Breast epithelium (tissue), 4 donors: ENCODE data around the gene KRT33A. TPM values are rescaled to one million over a fixed set of nuclear protein-coding genes. Genes with fewer than 3 reads are reported as not detected.

Experiments used
- DNase-seq, 2 donors: peaks; one replicate each; pipeline ENCODE4 v3.0.0-alpha.2; 2019; ENCODE audit warnings: low spot score in 2 of 2
- H3K27ac ChIP-seq, 2 donors: fragments of 200-600 bp; sonication (generic) in 1 of 2; one replicate each; pipeline ENCODE4 v1.5.1; 2016 to 2019; ENCODE audit warnings: mild to moderate bottlenecking in 1 of 2
- H3K27me3 ChIP-seq, 2 donors: fragments of 200-600 bp; sonication (generic) in 1 of 2; one replicate each; pipeline versions ENCODE4 v1.5.1 to v1.6.0; 2017 to 2019; ENCODE audit warnings: control low read depth in 1 of 2, mild to moderate bottlenecking in 1 of 2
- H3K36me3 ChIP-seq: fragments of 200-600 bp; one replicate; pipeline ENCODE4 v1.5.1; 2019
- H3K4me1 ChIP-seq, 2 donors: fragments of 200-600 bp; sonication (generic); one replicate each; pipeline ENCODE4 v1.5.1; 2016 to 2019; ENCODE audit warnings: control low read depth in 1 of 2
- H3K4me3 ChIP-seq, 3 donors: fragments of 200-600 bp; sonication (generic); 1 replicate in 2 of 3; 2 replicates in 1 of 3; pipeline ENCODE4 v1.5.1; 2016 to 2019; ENCODE audit warnings: mild to moderate bottlenecking in 3 of 3, moderate library complexity in 2 of 3
- H3K9me3 ChIP-seq, 2 donors: fragments of 200-600 bp; sonication (generic) in 1 of 2; one replicate each; pipeline ENCODE4 v1.5.1; 2016 to 2019; ENCODE audit warnings: control low read depth in 1 of 2
- CTCF ChIP-seq, 3 donors: fragments of 450-650 bp; IDR thresholded peaks; one replicate each; pipeline ENCODE4 v1.5.1; 2016 to 2017; ENCODE audit warnings: antibody characterized with exemption in 3 of 3, mild to moderate bottlenecking in 3 of 3, moderate library complexity in 3 of 3
- POLR2A ChIP-seq: fragments of 450-650 bp; IDR thresholded peaks from one replicate; pipeline ENCODE4 v1.6.1; 2016; ENCODE audit warnings: antibody characterized with exemption, mild to moderate bottlenecking, moderate library complexity
- POLR2AphosphoS5 ChIP-seq, 3 donors: sonication (generic); formaldehyde crosslinking; IDR thresholded peaks; one replicate each; pipeline ENCODE4 v1.6.1; 2017; ENCODE audit warnings: antibody characterized with exemption in 3 of 3
- intact Hi-C: fragments of 100-400 bp; cut with DNase I; formaldehyde crosslinking; loops from one replicate; pipeline ENCODE4 v1.15.1; 2023; ENCODE audit warnings: low total_unique reads
- total RNA-seq, 3 donors: library from RNA; depleted of rRNA; stranded (reverse); fragments of >200 nt; gene quantifications; one replicate each; pipeline ENCODE4 v1.1.0, GENCODE V29; 2016

Gene KRT33A
- total RNA-seq, 3 donors from 2014 or later, result not detected

- no peaks in the 10 kb centered on the region for H3K4me1 ChIP-seq
- no peaks in the 10 kb centered on the region for H3K36me3 ChIP-seq
- H3K4me3 ChIP-seq, result no peak overlapping the region
- no peaks in the 10 kb centered on the region for H3K9me3 ChIP-seq
- H3K27ac ChIP-seq, result peak overlapping the region in 1 of 2 donors; percentile 85
- TF ChIP-seq CTCF (IDR thresholded peaks at IDR 0.05) (no peak), POLR2A (no peak), POLR2AphosphoS5 (IDR thresholded peaks at IDR 0.05) (no peak)
- no peaks in the 10 kb centered on the region for H3K27me3 ChIP-seq
- intact Hi-C loops, result no loop called here
- no peak for DNase-seq
Observed at GRCh38 chr17:41307647-41308046, 43.0 kb downstream of the KRT33A start.

GRCh38 chr17:41304091-41304490 is 46.5 kb downstream of the KRT33A start:
- Histone ChIP-seq H3K4me1 (no peaks in the 10 kb centered on the region), H3K27me3 (no peaks in the 10 kb centered on the region), H3K36me3 (no peaks in the 10 kb centered on the region), H3K9me3 (no peaks in the 10 kb centered on the region), H3K27ac (no peak overlapping the region), H3K4me3 (no peak overlapping the region)
- DNase-seq, result no peak
- no peak for TF ChIP-seq POLR2AphosphoS5 (IDR thresholded peaks at IDR 0.05)
- TF ChIP-seq POLR2A, result no peak
- TF ChIP-seq CTCF (IDR thresholded peaks at IDR 0.05), result no peak
- intact Hi-C loops, result no loop called here

GRCh38 chr17:41302981-41303380 is 47.6 kb downstream of the KRT33A start:
- no peaks in the 10 kb centered on the region for H3K9me3 ChIP-seq
- H3K4me1 ChIP-seq, result no peaks in the 10 kb centered on the region
- H3K27ac ChIP-seq, result peak overlapping the region; percentile 64 to 65
- H3K36me3 ChIP-seq, result no peaks in the 10 kb centered on the region
- DNase-seq, result no peak
- no peak overlapping the region for H3K4me3 ChIP-seq
- H3K27me3 ChIP-seq, result no peaks in the 10 kb centered on the region
- intact Hi-C loops, result no loop called here
- no peak for TF ChIP-seq POLR2AphosphoS5 (IDR thresholded peaks at IDR 0.05)
- TF ChIP-seq CTCF (IDR thresholded peaks at IDR 0.05), result no peak
- TF ChIP-seq POLR2A, result no peak

GRCh38 chr17:41301916-41302901 is 48.4 kb downstream of the KRT33A start, which contains the start of gene KRTAP29-1:
Gene KRTAP29-1, minus strand, starts transcription at chr17:41302851. Its CDS starts 0 bp downstream, at chr17:41302851.
- DNase-seq, result peak in 1 of 2 donors; percentile 62
- H3K36me3 ChIP-seq, result no peaks in the 10 kb centered on the region
- TF ChIP-seq POLR2AphosphoS5 (IDR thresholded peaks at IDR 0.05) (no peak), POLR2A (no peak), CTCF (IDR thresholded peaks at IDR 0.05) (no peak)
- no peaks in the 10 kb centered on the region for H3K27me3 ChIP-seq
- intact Hi-C loops, result no loop called here
- peak within 1 kb of the TSS in 1 of 3 donors; percentile 15 for H3K4me3 ChIP-seq
- peak within 1 kb of the TSS; percentile 64 to 65 for H3K27ac ChIP-seq
- no peaks in the 10 kb centered on the region for H3K4me1 ChIP-seq
- no peaks in the 10 kb centered on the region for H3K9me3 ChIP-seq

GRCh38 chr17:41301204-41301790 is 49.3 kb downstream of the KRT33A start:
- intact Hi-C loops, result no loop called here
- Histone ChIP-seq H3K36me3 (no peaks in the 10 kb centered on the region), H3K9me3 (no peaks in the 10 kb centered on the region), H3K27me3 (no peaks in the 10 kb centered on the region), H3K27ac (peak overlapping the region; percentile 64 to 65), H3K4me1 (no peaks in the 10 kb centered on the region), H3K4me3 (peak overlapping the region in 1 of 3 donors; percentile 15)
- no peak for TF ChIP-seq POLR2AphosphoS5 (IDR thresholded peaks at IDR 0.05)
- peak in 1 of 2 donors; percentile 34 for DNase-seq
